Measurements from ENCODE around the gene GALM.

GRCh38 chr2:38653380-38653714, 12.6 kb upstream of the GALM start:
- no peak for TF ChIP-seq POLR2AphosphoS5 (IDR thresholded peaks at IDR 0.05)
- TF ChIP-seq, protein P1, sequence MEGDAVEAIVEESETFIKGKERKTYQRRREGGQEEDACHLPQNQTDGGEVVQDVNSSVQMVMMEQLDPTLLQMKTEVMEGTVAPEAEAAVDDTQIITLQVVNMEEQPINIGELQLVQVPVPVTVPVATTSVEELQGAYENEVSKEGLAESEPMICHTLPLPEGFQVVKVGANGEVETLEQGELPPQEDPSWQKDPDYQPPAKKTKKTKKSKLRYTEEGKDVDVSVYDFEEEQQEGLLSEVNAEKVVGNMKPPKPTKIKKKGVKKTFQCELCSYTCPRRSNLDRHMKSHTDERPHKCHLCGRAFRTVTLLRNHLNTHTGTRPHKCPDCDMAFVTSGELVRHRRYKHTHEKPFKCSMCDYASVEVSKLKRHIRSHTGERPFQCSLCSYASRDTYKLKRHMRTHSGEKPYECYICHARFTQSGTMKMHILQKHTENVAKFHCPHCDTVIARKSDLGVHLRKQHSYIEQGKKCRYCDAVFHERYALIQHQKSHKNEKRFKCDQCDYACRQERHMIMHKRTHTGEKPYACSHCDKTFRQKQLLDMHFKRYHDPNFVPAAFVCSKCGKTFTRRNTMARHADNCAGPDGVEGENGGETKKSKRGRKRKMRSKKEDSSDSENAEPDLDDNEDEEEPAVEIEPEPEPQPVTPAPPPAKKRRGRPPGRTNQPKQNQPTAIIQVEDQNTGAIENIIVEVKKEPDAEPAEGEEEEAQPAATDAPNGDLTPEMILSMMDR (IDR thresholded peaks at IDR 0.05 in 8 of 11, conservative IDR thresholded peaks at IDR 0.05 in 3 of 11), result no peak

Data from spleen (tissue), 7 donors.